ENCODE results near the gene DMTF1.

GRCh38 chr7:87213252-87213651 is 61.0 kb downstream of the DMTF1 start:
- no peak for TF ChIP-seq CTCF (tag by site-specific recombination; IDR thresholded peaks at IDR 0.05)
- TF ChIP-seq MEIS1 (CRISPR knock-in tag; IDR thresholded peaks at IDR 0.05; ENCODE audit: borderline replicate concordance): no peak
- TF ChIP-seq ZNF416 (tag by site-specific recombination; IDR thresholded peaks at IDR 0.05): no peak
- no peak for TF ChIP-seq ZNF311 (tag by site-specific recombination; IDR thresholded peaks at IDR 0.05; ENCODE audit: borderline replicate concordance)
- TF ChIP-seq SP2 (tag by site-specific recombination; IDR thresholded peaks at IDR 0.05): no peak
- no peak for TF ChIP-seq PRDM10 (tag by site-specific recombination; IDR thresholded peaks at IDR 0.05)

All from HEK293 (cell line).